ENCODE measurements around the gene NR4A2. TPM values are rescaled to one million over a fixed set of nuclear protein-coding genes. Genes with fewer than 3 reads are reported as not detected.
A peak's percentile ranks its signal among the peaks of the same experiment; 100 is the strongest.

NR4A2 gene
- total and polyA plus RNA-seq, 7 donors, result 1.8 to 11.3 (median 2.6) TPM

DNA sequence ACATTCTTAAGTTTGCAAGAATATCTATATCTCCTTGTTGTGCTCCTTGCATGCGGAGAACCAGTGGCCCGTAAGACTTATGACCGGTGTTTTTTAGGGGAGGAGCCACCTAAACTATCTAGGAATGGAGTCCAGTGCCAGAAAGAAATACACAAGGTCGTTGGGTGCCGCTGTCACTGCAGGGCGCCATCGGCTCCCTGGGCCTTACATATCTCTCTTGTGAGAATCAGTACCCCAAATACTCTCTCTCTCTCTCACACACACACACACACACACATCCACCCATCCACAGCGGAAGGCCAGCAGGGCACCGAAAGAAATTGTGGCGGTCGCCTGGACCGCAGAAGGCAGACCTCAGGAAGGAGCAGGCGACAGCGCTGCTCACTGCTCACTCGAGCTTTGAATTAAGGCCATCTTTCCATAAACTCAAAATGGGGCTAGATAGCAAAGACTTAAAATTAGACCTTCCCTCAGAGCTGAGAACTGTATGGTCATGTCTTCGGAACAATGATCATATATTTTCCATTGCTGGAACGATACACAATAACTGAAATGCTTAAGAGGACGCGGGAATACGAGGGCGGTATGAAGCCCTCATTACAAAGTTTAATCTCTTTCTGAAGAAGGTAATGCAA, 10.4 kb downstream of the NR4A2 start:
- TF ChIP-seq, protein P1, sequence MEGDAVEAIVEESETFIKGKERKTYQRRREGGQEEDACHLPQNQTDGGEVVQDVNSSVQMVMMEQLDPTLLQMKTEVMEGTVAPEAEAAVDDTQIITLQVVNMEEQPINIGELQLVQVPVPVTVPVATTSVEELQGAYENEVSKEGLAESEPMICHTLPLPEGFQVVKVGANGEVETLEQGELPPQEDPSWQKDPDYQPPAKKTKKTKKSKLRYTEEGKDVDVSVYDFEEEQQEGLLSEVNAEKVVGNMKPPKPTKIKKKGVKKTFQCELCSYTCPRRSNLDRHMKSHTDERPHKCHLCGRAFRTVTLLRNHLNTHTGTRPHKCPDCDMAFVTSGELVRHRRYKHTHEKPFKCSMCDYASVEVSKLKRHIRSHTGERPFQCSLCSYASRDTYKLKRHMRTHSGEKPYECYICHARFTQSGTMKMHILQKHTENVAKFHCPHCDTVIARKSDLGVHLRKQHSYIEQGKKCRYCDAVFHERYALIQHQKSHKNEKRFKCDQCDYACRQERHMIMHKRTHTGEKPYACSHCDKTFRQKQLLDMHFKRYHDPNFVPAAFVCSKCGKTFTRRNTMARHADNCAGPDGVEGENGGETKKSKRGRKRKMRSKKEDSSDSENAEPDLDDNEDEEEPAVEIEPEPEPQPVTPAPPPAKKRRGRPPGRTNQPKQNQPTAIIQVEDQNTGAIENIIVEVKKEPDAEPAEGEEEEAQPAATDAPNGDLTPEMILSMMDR (IDR thresholded peaks at IDR 0.05), result no peak
- no peak for TF ChIP-seq POLR2AphosphoS5 (IDR thresholded peaks at IDR 0.05)
- no peak for TF ChIP-seq POLR2A (IDR thresholded peaks at IDR 0.05)
- TF ChIP-seq EP300 (IDR thresholded peaks at IDR 0.05), result no peak
- Histone ChIP-seq H3K4me3 (peak overlapping the region in 2 of 4 donors; percentile 8 to 39), H3K27ac (no peak overlapping the region), H3K9me3 (no peaks in the 10 kb centered on the region), H3K36me3 (peaks cover 0 to 14% (median 0%) of the 10 kb centered on the region in 4 donors), H3K4me1 (peaks cover 0 to 35% (median 34%) of the 10 kb centered on the region in 4 donors), H3K27me3 (peaks cover 20 to 65% (median 41%) of the 10 kb centered on the region in 3 donors)
- no peak for DNase-seq
- intact Hi-C loops (cut with DNase I), result no loop called here
- WGBS, 2 donors, result 8 to 15% methylated on average over 21 of the region's 21 CpGs

DNA sequence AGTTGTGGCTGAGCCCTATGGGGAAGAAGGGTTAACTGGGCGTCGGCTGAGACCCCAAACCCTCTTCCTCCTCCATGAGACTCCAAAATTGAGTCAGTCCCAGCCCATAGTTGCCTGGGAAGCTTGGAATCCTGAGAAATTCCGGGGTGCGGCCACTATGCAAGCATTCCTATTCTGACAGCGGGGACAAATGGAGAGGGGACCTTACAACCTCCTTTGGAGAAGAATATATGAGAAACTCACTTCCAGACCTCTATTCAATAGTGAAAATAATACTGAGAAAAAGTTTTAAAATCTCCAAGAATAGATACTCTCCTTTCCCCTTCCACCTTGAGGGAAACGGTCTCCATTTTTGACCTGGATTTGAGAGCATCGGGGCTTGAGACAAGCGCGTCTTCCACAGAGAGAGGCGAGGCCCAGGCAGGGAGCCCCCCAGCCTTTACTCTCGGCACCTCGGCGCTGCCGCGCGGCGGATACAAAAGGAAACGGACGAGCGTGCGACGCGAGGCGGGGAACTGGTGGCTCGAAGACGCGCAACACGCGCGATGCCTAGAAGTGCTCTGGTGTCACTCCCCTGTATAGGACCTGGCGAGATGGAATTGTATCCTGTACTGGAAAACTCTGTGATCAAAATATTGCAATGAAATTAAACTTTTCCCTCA, 11.1 kb downstream of the NR4A2 start:
- Histone ChIP-seq H3K27me3 (peaks cover 20 to 65% (median 41%) of the 10 kb centered on the region in 3 donors), H3K36me3 (peaks cover 0 to 8% (median 0%) of the 10 kb centered on the region in 4 donors), H3K9me3 (no peaks in the 10 kb centered on the region), H3K4me3 (peak overlapping the region in 3 of 4 donors; percentile 35 to 39 (median 39)), H3K27ac (peak overlapping the region in 2 of 4 donors; percentile 37 to 66), H3K4me1 (peaks cover 0 to 35% (median 34%) of the 10 kb centered on the region in 4 donors)
- WGBS, 2 donors, result 1 to 4% methylated on average over 31 of the region's 31 CpGs
- no peak for DNase-seq
- TF ChIP-seq POLR2AphosphoS5 (IDR thresholded peaks at IDR 0.05), result peak in 2 of 4 donors; percentile 36 to 58
- TF ChIP-seq, protein P1 (IDR thresholded peaks at IDR 0.05), result no peak
- TF ChIP-seq EP300 (IDR thresholded peaks at IDR 0.05), result no peak
- intact Hi-C loops (cut with DNase I), result no loop called here

DNA sequence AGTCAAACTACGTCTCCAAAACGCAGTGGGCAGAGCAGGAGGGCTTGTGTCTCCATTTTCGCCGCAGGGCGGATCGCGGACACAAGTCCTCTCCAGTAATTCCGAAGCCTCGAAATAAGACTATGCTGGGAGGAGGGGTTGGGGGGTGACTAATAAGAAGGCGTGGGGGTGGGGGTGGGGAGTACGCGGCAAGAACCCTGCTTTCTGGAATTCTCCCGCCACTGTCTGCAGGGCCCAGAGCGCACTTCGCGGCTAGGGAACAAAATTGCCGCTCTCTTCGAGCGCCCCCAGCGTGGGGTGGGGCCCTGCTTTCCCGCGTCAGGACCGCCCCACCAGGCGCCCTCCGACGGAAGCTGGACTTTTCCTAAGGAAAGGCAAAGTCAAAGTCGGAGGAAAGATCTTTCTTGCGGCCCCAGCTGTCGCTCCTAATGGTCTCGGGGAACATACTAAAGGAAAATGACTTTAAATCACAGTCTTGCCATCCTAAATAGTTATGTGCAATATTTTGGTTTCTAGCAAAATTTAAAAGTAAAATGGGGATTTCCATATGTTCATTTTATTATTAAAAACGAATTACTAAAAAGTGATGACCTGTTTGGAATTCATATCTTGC, 11.9 kb downstream of the NR4A2 start:
- peaks cover 20 to 60% (median 41%) of the 10 kb centered on the region in 3 donors for H3K27me3 ChIP-seq
- WGBS, 2 donors, result 2% methylated on average over 31 of the region's 31 CpGs
- intact Hi-C loops (cut with DNase I), result no loop called here
- peak overlapping the region; percentile 11 to 39 (median 37) for H3K4me3 ChIP-seq
- peaks cover 0 to 8% (median 0%) of the 10 kb centered on the region in 4 donors for H3K36me3 ChIP-seq
- H3K4me1 ChIP-seq, result peaks cover 0 to 35% (median 34%) of the 10 kb centered on the region in 4 donors
- no peaks in the 10 kb centered on the region for H3K9me3 ChIP-seq
- peak; percentile 67 for DNase-seq
- H3K27ac ChIP-seq, result peak overlapping the region in 3 of 4 donors; percentile 35 to 66 (median 37)
- TF ChIP-seq EP300 (IDR thresholded peaks at IDR 0.05), result no peak
- no peak for TF ChIP-seq POLR2AphosphoS5 (IDR thresholded peaks at IDR 0.05)
- TF ChIP-seq POLR2A (IDR thresholded peaks at IDR 0.05), result no peak
- TF ChIP-seq, protein P1 (IDR thresholded peaks at IDR 0.05), result no peak

DNA sequence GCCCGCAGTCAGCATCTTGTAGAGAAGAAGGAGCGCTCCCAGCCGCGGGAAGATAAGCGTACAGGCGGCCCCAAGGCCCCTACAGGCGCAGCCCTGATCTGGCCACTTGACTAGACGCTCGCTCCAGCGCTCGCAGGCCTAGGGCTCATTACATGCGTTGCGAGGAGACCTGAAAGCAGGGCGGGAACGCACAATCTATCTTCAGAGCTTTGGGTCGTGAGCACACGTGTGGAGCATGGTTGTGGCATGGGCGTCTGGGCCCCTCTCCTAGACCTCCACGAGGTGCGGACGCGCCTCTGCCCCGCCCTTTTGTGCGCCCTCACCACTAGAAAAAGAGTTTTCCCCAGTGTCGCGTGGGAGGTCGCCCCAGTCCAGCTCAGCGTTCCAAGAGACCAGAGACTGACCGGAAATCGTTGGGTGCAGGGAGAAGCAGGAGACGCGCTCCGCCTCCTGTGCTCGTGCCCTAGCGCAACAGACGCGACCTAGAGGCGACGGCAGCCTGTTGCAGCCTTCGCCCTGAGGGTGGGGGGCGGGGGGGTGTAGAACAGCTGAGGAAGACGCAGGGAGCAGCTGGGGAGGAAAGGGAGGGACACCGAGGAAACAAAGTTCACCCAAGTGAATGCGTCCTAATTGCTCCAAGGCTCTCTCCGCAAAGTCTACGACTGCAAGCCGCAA, 12.6 kb downstream of the NR4A2 start:
- peaks cover 0 to 3% (median 0%) of the 10 kb centered on the region in 4 donors for H3K36me3 ChIP-seq
- no peaks in the 10 kb centered on the region for H3K9me3 ChIP-seq
- peak overlapping the region in 3 of 4 donors; percentile 35 to 66 (median 37) for H3K27ac ChIP-seq
- WGBS, 2 donors, result 13 to 43% methylated on average over 47 of the region's 47 CpGs
- peaks cover 0 to 35% (median 34%) of the 10 kb centered on the region in 4 donors for H3K4me1 ChIP-seq
- intact Hi-C loops (cut with DNase I), result no loop called here
- peak; percentile 69 for DNase-seq
- H3K4me3 ChIP-seq, result peak overlapping the region; percentile 11 to 39 (median 37)
- H3K27me3 ChIP-seq, result peaks cover 20 to 60% (median 41%) of the 10 kb centered on the region in 3 donors
- TF ChIP-seq, protein P1 (IDR thresholded peaks at IDR 0.05), result no peak
- peak in 1 of 4 donors; percentile 38 for TF ChIP-seq POLR2AphosphoS5 (IDR thresholded peaks at IDR 0.05)
